ENCODE measurements around the gene BRAT1. TPM values are rescaled to one million over a fixed set of nuclear protein-coding genes. Genes with fewer than 3 reads are reported as not detected.
"Not testable (repeated sequence)": the region's sequence is repeated elsewhere in the genome, so short reads cannot be mapped to it uniquely, and the experiment has no call there.

Gene BRAT1
- polyA plus RNA-seq, 3 donors = 17.8 to 29.8 (median 18.7) TPM

DNA sequence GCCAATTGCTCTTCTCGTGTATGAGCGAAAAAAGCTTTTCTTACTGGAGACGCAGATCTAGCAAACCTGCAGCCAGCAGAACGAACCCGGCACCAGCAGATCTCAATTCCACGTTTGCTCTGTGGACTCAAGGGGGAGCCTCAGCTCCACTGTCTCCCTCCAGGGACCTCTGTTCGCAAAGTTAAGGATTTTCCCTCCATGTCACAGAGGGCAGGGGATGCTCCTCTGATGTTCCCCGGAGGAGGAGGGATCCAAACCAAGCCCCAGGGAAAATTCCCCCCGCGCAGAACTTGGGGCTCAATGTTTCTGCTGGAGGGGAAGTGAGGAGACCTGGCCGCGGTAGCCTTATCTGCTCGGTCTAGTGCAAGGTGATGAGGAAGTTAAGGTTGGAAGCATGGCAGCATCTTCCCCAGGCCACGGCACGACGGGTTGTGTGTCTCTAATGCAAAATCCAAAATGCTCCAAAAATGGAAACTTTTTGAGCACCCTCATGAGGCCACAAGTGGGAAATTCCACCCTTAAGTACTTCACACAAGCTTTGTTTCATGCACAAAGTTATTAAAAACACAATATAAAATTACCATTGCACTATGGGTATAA is 12.5 kb upstream of the BRAT1 start:
- no peak overlapping the region for H3K27ac ChIP-seq (ENCODE audit: low read depth, low read length)
- 29 to 72% (median 40%) methylated on average over 16 of the region's 16 CpGs for WGBS, 3 donors

DNA sequence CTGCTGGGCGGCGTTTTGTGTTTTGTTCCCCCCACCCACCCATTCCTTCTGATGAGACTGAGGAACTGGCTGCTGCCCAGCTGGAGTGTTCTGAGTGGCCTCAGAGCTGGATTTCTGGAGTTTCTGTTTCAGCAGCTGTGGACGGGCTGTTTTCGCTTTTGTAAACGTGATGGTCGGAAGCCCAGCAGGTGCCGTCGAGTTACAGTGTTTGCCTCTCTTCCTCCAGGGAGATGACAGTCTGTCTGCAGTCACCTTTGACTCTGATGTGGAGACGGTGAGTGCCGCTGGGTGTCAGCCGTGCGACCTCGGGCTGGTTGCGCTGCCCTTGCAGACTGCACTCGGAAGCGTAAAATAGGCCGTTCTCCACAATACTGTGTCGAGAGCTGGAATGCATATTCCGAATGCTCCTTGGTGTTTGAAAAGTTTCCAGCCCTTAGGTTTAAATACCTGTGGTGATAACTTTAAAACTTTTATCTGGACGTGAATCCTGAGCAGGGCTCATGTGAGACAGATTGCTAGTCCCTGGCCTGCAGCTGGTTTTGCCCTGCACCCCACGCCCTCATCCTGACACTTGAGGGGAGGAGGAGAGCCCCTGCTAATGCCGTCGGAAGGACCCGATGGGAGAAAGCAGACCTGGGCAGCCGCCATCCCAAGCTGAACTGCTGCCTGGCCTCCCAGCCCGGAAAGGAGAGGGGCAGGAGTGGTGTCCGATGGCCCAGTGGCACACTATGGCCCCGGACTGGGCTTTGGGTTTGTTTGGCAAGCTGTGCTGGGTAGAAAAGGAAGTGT is 11.8 kb upstream of the BRAT1 start:
- H3K27ac ChIP-seq (ENCODE audit: low read depth, low read length) = no peak overlapping the region

DNA sequence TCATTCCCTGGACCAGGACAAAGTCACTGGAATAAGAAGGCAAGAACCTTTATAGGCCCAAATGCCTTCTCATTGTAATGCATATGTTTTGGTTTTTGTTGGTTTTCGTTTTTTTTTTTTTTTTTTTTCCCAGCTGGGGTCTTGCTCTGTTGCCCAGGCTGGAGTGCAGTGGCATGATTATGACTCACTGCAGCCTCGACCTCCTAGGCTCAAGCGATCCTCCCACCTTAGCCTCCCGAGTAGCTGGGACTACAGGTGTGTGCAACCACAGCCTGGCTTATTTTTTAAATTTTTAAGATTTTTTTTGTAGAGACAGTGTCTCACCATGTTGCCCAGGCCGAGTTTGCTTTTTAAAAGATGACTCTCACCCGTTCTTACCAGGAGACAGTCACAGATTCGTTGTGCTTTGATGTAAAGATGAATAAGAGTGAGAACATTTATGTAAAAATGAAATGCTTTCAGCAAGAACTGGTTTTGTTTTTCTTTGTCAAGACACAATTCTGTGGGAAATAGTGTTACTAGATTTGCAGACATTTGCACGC is 11.1 kb upstream of the BRAT1 start:
- no peak overlapping the region for H3K27ac ChIP-seq (ENCODE audit: low read depth, low read length)
- 81 to 86% (median 83%) methylated on average over 8 of the region's 8 CpGs for WGBS, 3 donors

More for the DNA sequence above, 11.8 kb upstream of the BRAT1 start:
- WGBS, 3 donors = 68 to 82% (median 73%) methylated on average over 28 of the region's 28 CpGs

DNA sequence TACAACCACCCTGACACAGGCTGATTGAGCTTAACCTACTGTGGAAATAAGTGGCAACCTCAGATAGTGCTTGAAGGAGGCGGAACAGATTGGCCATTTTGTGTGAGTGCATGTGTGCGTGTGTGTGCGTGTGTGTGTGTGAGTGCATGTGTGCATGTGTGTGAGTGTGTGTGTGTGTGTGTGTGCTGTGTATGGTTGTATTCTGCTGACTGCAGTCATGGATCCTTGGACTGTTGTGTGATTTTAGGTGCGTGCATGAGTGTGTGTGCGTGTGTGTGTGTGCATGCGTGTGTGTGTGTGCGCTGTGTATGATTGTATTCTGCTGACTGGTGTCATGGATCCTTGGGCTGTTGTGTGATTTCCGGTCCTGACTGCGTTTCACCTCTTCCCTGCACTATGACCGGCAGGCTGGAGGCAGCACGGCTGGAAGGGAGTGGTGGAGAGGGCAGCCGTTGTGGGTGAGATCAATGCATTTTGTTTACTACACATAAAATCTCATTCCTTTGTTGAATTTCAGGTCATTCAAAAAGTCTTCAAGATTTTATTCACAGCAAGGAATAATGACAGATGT is 9.7 kb upstream of the BRAT1 start:
- no peak overlapping the region for H3K27ac ChIP-seq (ENCODE audit: low read depth, low read length)

DNA sequence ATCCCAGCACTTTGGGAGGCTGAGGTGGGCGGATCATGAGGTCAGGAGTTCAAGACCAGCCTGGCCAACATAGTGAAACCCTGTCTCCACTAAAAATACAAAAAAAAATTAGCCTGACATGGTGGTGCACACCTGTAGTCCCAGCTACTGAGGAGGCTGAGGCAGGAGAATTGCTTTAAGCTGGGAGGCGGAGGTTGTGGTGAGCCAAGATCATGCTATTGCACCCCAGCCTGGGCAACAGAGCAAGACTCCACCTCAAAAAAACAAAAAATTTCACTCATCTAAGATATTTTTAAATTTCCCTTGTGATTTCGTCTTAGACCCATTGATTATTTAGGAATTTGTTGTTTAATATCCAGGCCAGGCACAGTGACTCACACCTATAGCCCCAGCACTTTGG is 8.6 kb upstream of the BRAT1 start:
- 91 to 95% (median 94%) methylated on average over 3 of the region's 3 CpGs for WGBS, 3 donors
- not testable (repeated sequence) for H3K27ac ChIP-seq (ENCODE audit: low read depth, low read length)

More for the DNA sequence above, 9.7 kb upstream of the BRAT1 start:
- WGBS, 3 donors = 78 to 89% (median 85%) methylated on average over 12 of the region's 12 CpGs

DNA sequence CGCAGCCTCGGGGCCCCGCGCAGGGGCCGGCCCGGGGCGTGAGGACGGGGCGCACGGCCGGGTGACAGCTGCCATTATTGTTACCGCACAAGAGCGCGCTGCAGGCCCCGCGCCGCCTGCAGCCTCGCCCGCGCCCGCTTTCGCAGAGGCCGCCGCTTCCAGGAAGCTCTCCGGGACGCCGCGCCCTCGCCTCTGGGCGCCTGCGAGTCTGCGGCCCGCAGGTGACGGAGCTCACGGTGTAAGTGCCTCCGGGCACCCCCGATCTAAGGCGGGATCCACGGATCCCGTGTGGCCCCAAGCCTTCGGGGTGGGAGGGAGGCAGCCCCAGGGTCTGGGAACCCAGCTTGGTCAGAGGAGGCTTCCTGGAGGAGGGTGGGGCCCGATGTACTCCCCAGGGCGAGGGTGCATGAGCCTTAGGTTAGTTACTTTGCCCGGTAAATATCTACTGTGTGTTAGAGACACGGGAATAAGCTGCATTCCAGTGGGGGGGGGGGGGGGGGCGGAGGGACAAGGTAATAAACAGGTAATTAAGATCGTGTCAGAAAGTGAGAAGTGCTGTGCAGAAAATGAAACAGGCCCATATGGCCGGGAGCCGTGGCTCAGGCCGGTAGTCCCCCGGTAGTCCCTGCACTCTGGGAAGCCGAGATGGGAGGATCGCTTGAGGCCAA is 4.1 kb upstream of the BRAT1 start:
- no peak overlapping the region for H3K27ac ChIP-seq (ENCODE audit: low read depth, low read length)
- WGBS, 3 donors = 9 to 10% (median 9%) methylated on average over 51 to 53 of the region's 53 CpGs

DNA sequence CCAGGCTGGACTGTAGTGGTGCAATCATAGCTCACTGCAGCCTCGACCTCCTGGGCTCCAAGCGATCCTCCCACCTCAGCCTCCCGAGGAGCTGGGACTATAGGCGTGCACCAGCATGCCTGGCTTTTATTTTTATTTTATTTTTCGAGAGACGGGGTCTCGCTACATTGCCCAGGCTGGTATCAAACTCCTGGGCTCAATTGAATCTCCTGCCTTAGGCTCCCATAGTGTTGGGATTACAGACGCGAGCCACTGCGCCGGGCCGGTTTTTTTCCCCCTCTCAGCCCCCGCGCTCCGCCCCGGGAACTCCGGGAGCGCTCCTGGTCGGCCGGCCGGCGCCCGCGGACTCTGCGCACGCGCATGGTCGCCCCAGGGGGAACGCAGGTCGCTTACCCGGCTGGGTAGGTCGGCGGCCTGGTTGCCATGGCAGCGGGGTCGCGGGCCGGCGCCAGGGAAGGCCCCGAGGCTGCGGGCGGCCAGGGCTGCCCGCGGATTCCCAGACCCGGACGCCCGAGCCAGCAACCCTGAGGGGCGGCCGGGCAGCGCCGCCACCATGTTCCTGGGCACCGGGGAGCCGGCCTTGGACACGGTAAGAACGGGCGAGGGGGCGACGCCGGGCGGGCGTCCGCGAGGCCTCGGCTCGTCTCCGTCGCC is 3.4 kb upstream of the BRAT1 start, which contains the start of gene IQCE:
IQCE (plus strand) TSS at position 351 of the 654 bp plus-strand sequence; CDS start at position 554, 203 bp downstream.
- no peak within 1 kb of the TSS for H3K27ac ChIP-seq (ENCODE audit: low read depth, low read length)
- 1 to 2% (median 1%) methylated on average over 45 to 66 of the region's 66 CpGs for WGBS, 3 donors

DNA sequence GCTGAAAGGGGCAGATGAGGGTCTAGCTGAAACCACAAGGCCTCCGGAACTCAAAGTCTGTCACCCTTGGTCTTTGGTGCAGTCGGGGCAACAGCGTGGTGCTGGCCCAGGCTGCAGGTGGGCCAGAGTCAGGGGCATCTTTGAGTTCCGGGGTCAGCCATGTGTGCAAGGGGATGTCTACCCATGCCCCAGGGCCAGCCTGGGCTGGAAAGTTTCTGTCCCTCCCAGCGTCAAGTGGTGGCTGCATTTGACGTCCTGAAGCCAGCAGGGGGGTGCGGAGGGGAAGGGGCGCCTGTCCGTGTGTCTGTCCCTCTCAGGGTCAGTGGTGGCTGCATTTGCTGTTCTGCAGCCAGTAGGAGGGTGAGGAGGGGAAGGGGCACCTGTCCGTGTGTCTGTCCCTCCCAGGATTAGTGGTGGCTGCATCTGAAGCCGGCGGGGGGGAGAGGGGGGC is 638 bp downstream of the BRAT1 start:
- 1 to 6% (median 6%) methylated on average over 10 to 12 of the region's 12 CpGs for WGBS, 3 donors
- no peak overlapping the region for H3K27ac ChIP-seq (ENCODE audit: low read depth, low read length)

DNA sequence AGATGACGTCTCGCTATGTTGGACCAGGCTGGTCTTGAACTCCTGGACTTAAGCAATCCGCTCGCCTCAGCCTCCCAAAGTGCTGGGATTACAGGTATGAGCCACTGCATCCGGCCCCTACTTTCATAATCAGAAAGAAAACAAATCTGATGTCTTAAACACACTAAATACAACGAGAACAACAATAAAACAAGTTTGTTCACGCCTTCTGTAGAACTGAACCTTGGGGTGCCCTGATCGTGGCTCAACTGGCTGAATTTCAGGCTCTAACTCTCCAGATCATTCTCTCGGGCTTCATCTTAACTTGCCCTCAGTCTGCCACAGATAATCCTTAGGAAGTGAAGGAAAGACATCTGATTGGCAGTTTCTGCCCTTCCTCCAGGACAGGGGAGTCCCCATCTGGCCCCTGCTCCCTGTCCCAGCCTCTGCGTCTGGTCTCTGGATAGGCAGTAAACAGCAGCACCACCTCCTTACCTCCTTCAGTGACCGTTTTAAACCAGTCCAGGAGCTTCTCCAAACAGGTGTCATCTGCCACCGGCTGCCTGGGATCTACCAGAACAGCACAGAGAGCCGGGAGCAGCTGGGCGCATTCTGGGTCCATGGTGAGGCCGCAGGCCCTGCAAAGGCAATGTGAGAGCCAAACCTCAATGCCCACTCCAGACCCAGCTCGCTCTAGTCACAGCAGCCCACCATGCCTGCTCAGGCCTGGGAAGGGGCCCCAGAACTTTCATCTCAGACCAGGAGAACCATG is 1.3 kb downstream of the BRAT1 start:
- 75 to 80% (median 77%) methylated on average over 16 of the region's 16 CpGs for WGBS, 3 donors
- no peak overlapping the region for H3K27ac ChIP-seq (ENCODE audit: low read depth, low read length)

DNA sequence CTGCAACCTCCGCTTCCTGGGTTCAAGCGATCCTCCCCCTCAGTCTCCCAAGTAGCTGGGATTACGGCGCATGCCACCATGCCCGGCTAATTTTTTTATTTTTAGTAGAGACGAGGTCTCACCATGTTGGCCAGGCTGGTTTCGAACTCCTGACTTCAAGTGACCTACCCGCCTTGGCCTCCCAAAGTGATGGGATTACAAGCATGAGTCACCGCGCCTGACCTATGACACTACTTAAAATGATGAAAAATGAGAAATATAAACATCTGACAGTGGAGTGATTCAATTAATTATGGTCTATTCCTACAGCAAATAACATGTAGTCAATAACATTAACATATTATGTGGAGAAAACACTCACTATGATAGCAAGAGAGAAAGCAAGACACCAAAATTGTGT is 2.2 kb downstream of the BRAT1 start:
- WGBS, 3 donors = 95 to 97% (median 96%) methylated on average over 10 of the region's 10 CpGs
- H3K27ac ChIP-seq (ENCODE audit: low read depth, low read length) = no peak overlapping the region

DNA sequence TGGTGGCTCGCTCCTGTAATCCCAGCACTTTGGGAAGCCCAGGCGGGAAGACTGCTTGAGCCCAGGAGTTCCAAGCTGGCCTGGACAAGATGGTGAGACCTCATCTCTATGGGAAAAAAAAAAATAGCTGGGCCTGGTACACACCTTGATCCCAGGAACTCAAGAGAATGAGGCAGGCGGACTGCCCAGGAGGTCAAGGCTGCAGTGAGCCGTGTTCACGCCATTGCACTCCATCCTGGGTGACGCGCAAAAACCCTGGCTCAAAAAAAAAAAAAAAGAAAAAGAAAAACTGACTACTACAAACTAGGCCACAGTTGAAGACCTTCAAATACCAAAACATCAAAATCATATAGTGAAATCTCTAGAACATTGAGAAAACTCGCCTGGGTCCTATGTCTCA is 3.9 kb downstream of the BRAT1 start:
- WGBS, 3 donors = 91 to 96% (median 95%) methylated on average over 8 of the region's 8 CpGs

DNA sequence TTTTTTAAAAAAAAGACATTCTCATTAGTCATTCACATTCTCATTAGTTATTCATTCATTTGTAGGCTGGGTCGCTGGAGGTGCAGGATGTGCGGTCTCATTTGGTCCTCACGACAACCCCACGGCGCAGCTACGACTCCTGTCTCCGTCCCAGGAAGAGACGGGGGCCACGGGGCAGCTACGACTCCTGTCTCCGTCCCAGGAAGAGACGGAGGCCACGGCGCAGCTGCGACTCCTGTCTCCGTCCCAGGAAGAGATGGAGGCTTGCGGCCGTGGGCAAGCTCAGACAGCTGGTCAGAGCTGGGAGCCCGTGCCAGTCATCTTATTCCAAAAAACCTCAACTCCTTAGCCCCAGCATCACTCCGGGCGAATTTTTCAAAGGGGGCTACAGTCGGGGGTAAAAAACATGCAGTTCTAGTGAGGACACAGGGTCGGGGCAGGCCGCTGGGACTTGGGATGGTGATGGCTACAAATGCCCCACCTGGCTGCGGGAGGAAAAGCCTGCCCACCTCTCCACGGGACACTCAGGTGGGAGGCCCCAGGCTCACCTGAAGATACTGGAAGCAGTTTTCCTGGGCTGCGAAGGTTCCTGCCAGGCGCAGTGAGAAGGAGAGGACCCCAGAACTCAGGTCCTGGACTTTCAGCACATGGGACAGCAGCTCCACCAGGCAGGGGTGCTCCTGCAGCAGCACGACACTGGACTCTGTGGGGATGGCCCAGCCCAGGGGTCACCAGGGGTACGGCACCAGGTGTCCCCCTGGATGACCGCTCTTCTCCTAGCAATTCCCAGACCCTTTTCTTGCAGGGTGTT is 8.3 kb downstream of the BRAT1 start:
- 90 to 97% (median 93%) methylated on average over 31 of the region's 31 CpGs for WGBS, 3 donors
- no peak overlapping the region for H3K27ac ChIP-seq (ENCODE audit: low read depth, low read length)

More for the DNA sequence above, 3.9 kb downstream of the BRAT1 start:
- no peak overlapping the region for H3K27ac ChIP-seq (ENCODE audit: low read depth, low read length)

DNA sequence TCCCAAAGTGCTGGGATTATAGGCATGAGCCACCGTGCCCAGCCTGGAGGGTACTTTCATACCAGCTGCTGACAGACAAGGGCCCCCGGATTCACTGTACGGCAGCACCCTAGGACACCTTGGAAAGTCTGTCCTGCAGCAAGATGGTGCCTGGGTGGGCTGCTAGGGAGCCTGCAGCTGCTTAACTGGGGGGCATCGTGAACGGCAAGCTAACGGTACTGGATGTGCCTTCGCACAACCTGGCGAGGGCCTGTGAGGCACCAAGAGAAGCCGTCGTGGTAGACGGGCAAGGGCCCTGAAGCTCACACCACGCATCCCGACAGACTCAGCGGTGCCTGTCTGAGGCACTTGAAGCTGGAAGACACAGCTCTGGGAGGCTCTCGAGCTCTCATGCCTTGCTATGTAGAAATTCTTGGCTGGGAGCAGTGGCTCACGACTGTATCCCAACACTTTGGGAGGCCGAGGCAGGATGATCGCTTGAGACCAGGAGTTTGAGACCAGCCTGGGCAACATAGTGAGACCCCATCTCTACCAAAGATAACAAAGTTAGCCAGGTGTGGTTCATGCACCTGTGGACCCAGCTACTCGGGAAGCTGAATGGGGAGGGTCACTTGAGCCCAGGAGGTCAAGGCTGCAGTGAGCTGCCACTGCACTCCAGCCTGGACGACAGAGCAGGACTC is 9.4 kb downstream of the BRAT1 start:
- 94 to 96% (median 95%) methylated on average over 20 of the region's 20 CpGs for WGBS, 3 donors
- no peak overlapping the region for H3K27ac ChIP-seq (ENCODE audit: low read depth, low read length)

DNA sequence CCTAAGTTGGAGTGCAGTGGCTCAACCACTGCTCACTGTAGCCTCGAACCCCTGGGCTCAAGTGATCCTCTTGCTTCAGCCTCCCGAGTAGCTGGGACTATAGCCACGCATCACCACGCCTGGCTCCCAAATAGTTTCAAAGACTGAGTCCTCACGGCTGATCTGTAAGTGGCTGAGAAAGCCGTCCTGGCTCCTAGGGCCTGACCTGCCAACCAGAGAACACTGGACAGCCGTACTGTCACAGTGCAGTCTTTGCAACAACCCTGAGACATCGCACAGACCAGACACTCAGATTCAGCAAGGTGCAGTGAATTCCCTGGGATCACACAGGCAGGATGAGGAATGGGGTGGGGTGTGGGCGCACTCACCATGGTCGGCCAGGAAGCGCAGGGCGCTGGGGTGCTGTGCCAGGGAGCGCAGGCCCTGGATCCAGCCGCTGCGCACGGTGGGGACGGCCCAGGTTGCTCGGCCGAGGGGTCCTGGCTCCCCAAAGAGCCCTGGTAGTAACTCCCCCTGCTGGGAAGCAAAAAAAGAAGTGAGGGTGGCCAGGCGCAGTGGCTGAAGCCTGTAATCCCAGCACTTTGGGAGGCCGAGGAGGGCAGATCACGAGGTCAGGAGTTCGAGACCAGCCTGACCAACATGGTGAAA is 10.7 kb downstream of the BRAT1 start:
- no peak overlapping the region for H3K27ac ChIP-seq (ENCODE audit: low read depth, low read length)
- WGBS, 3 donors = 89 to 93% (median 92%) methylated on average over 23 of the region's 23 CpGs

DNA sequence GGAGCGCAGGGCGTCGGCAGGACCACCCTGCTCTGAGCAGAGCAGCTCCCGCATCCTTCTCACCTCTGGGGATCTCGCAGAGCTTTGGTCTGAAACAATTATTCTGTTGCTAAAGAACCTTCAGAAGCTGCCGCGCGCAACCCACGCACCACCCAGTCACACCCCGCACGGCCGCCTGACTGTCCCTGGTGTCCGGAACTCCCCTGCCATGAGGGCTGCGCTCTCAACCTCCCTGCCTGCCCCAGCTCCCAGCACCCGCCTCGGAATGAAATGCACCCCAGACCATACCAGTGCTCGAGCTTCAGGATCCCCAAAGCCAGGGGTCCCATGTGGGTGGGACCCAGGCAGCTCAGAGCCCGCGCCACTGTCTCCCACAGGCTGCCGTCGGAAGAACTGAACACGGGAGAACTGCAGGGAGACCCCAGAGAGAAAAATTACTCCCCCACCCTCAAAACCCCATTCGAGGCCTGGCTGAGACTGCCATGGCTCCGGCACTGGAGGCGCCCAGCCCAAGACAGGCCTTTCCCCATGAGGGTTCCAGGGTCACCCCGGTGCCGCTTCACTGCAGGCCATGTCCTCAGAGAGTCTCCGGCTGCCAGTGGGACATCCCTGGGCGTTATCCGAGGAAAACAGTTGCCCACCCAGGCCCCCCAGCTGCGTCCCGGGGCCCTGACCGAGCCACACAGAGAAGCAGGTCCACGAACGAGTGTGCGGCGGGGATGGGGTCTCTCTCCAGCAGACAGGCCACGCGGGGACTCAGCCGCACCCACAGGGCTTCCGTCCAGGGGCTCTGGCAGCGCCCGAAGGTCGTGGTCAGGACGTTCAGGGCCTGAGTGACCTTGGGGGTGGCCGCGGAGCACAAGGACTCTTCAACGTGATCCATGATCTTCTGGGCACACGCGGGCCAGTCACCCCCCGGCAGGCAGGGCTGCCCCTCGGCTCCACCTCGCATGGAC is 12.1 kb downstream of the BRAT1 start:
- WGBS, 3 donors = 91 to 93% (median 92%) methylated on average over 51 to 53 of the region's 53 CpGs
- no peak overlapping the region for H3K27ac ChIP-seq (ENCODE audit: low read depth, low read length)
